Stimulated activated CD8-positive, alpha-beta memory T cell treated with anti-CD3 and anti-CD28 coated beads, Interleukin-4, amount 100 ng/mL, for 24 hours (primary cell): ENCODE data around the gene MAN2A1.
A peak's percentile ranks its signal among the peaks of the same experiment; 100 is the strongest.

Experiments
- DNase-seq: peaks from one replicate; pipeline ENCODE4 v3.0.0-alpha.2; 2020; ENCODE audit warnings: low read depth

MAN2A1 gene

GRCh38 chr5:109689740-109690241 lies at the start of gene MAN2A1:
MAN2A1 (plus strand) TSS chr5:109689927; CDS start chr5:109690418, 491 bp downstream.
- peak; percentile 59 for DNase-seq

- DNase-seq = no peak
Observed at GRCh38 chr5:109640976-109641375, 48.8 kb upstream of the MAN2A1 start.

GRCh38 chr5:109643791-109644350 lies 45.9 kb upstream of the MAN2A1 start:
- DNase-seq = no peak

- DNase-seq = no peak
Observed at GRCh38 chr5:109644829-109645228, 44.9 kb upstream of the MAN2A1 start.

DNA sequence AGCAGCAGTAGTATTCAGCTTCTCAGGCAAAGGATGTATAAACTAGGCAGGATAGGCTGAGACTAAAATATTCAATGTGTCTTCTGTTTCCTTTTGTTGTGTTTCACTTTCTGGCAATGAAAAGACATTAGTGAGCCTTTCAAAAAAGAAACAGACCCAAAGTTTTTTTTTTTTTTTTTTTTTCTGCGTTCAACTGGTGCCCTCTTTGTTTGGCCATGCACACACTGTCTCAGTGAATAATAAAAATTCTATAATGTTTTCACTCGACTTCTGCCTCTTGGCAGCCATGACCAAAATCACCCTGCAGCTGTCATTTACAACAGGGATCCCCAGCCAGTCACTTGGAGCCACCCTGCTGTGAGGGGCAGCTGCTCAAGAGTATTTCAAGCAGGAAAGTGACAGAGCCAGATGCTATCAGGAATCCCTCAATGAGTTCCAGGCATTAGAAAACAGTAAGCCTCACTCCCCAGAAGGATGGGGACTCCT lies 44.0 kb upstream of the MAN2A1 start:
- no peak for DNase-seq

DNA sequence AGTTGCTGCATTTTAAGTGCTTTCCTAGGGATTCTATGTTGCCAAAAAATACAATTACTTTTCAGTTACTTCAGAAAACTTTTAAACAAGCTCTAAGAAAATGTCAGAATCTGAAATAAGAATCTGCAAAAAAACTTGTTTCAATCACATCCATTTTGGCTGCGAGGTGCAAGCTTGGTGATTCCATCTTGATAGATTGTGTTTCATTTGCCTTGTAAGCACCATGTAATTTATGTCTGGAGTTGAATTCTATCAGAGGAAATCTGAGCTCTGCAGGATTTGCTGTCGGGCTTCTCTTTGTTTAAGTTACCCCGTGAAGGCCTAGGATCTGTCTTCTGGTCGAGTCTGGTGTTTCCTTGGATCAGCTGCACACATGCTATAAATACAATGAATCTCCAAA lies 40.4 kb upstream of the MAN2A1 start:
- DNase-seq = no peak

- no peak for DNase-seq
Observed at GRCh38 chr5:109650493-109650892, 39.2 kb upstream of the MAN2A1 start.

DNA sequence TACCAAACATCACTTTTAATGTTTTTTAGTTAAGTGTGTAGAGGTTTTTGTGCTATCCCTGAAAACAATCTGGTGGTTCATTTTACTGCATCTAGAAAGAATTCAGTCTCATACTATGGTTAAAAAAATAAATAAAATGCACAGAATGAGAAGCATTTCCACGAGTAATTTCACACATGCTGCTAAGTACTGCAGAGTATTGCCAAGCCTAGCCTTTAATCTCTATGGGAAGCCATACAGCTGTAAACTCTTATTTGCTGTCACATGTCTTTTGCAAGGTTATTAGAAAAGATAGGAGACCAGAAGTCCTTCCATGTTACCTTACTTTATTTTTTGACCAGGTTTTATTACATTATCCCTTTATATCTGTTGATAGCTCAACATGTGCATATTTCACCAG lies 37.6 kb upstream of the MAN2A1 start:
- no peak for DNase-seq

GRCh38 chr5:109653042-109653441 lies 36.7 kb upstream of the MAN2A1 start:
- DNase-seq = no peak

GRCh38 chr5:109653561-109654239 lies 36.0 kb upstream of the MAN2A1 start:
- DNase-seq = no peak

DNA sequence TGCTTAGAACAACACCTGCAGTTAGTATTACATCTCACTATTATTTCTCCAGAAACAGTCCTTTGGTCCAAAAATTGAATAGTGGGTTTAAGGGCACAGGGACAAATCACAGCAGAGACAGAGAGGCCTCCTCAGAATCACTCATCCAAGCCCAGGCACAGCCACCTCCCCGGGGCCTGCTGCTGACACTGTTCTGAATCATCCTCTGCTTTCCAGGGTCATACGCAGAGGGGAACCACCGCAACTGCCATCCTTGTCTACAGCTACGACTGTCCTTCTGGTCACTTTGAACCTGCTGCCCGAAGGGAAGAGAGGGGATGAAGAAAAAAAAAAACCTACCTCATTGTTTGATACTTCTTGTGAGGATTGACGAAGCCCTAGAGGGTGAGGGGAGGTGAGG lies 35.3 kb upstream of the MAN2A1 start:
- no peak for DNase-seq

- no peak for DNase-seq
Observed at GRCh38 chr5:109655841-109656240, 33.9 kb upstream of the MAN2A1 start.

GRCh38 chr5:109656829-109657228 lies 32.9 kb upstream of the MAN2A1 start:
- no peak for DNase-seq

- DNase-seq = no peak
Observed at GRCh38 chr5:109659901-109660300, 29.8 kb upstream of the MAN2A1 start.

DNA sequence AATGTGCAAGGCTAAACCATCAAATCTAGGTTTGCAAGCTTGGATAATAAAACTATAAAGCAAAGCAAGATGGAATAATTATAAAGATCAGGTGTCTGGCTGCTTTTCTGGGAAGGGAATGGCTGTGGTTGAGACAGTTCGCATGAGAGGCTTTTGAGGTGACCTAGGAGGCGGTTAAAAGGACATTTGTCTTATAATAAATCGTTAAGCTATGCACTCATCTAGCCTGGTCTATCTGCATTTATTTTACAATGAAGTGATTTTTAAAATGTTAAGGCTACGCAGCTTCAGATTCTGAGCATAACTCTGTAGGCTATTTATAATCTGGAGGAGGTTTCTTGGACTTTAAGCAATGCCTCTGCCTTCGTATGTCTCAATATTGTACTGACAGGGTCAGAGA lies 29.4 kb upstream of the MAN2A1 start:
- no peak for DNase-seq

DNA sequence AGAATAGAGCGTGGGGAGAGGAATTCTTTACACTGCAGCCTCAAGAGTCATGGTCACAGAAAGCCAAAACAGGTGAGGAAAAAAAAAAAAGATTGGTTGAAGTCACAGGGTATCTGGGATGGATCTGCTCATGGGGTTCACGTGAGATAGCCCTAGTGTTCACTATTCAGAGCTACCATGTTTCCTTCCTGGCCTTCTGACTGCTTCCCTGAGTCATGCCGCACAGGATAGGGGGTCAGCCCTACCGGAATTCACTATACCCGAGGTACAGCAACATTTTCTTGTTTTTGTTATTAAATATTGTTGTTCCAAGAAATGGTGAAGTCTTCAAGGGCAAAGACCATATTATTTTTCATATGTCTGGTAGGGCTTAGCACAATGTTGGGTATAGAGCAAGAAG lies 21.5 kb upstream of the MAN2A1 start:
- DNase-seq = no peak

GRCh38 chr5:109668668-109669422 lies 20.9 kb upstream of the MAN2A1 start:
- no peak for DNase-seq

GRCh38 chr5:109669991-109670706 lies 19.6 kb upstream of the MAN2A1 start:
- no peak for DNase-seq

- no peak for DNase-seq
Observed at GRCh38 chr5:109671136-109671535, 18.6 kb upstream of the MAN2A1 start.

GRCh38 chr5:109674596-109674995 lies 15.1 kb upstream of the MAN2A1 start:
- DNase-seq = no peak

- no peak for DNase-seq
Observed at GRCh38 chr5:109676920-109677319, 12.8 kb upstream of the MAN2A1 start.

DNA sequence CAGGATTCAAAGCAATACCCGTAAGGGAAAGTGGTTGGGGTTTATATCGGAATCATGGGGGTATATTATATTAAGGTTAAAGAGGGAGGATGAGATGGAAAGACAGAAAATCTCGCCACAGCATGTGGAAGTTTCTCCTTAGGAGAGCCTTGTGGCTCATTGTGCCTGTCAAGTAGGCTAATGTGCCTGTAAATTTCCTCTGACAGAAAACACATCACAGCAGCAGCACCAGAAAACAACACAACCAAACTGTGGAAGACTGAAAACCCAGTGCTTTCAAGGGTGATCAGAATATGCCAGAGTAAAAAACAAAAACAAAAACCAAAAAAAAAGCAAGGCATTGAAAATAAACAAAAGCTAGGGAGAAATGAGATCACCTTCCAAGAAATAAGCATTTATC lies 11.3 kb upstream of the MAN2A1 start:
- DNase-seq = no peak
